Measurements from ENCODE around the gene ANXA9. TPM values are rescaled to one million over a fixed set of nuclear protein-coding genes. Genes with fewer than 3 reads are reported as not detected.

ANXA9 gene
- total RNA-seq, 1 donor from 2014 or later: 0.49 TPM

GRCh38 chr1:151003180-151003579 lies 21.1 kb downstream of the ANXA9 start:
- TF ChIP-seq POLR2A (IDR thresholded peaks at IDR 0.05) (no peak), CTCF (IDR thresholded peaks at IDR 0.05) (no peak), POLR2AphosphoS5 (IDR thresholded peaks at IDR 0.05; ENCODE audit: insufficient read depth in 1 of 2, low read depth in 1 of 2) (no peak)
- Histone ChIP-seq H3K27me3 (no peaks in the 10 kb centered on the region), H3K27ac (peak overlapping the region; percentile 33), H3K9me3 (no peaks in the 10 kb centered on the region), H3K4me1 (peaks cover 55% of the 10 kb centered on the region), H3K4me3 (peak overlapping the region; percentile 16 to 18), H3K36me3 (peaks cover 0 to 28% of the 10 kb centered on the region in 2 donors)
- intact Hi-C loops (cut with DNase I): no loop called here
- no peak for DNase-seq (ENCODE audit: extremely low spot score in 2 of 2)

- peaks cover 79% of the 10 kb centered on the region for H3K4me1 ChIP-seq
- no peak for TF ChIP-seq POLR2A (IDR thresholded peaks at IDR 0.05)
- no peak for TF ChIP-seq POLR2AphosphoS5 (IDR thresholded peaks at IDR 0.05; ENCODE audit: insufficient read depth in 1 of 2, low read depth in 1 of 2)
- TF ChIP-seq CTCF (IDR thresholded peaks at IDR 0.05): no peak
- intact Hi-C loops (cut with DNase I): no loop called here
These were observed 23.7 kb downstream of the ANXA9 start for GRCh38 chr1:151005729-151006319.

GRCh38 chr1:151006327-151007052 lies 24.4 kb downstream of the ANXA9 start, which contains the start of gene MINDY1:
Gene MINDY1, minus strand, starts transcription at chr1:151006902. Its CDS starts 4,285 bp downstream, at chr1:151002617.
- intact Hi-C loops (cut with DNase I): no loop called here
- DNase-seq (ENCODE audit: extremely low spot score in 2 of 2): no peak
- peaks cover 0 to 6% of the 10 kb centered on the region in 2 donors for H3K36me3 ChIP-seq

More at GRCh38 chr1:151005729-151006319, 23.7 kb downstream of the ANXA9 start:
- Histone ChIP-seq H3K27me3 (no peaks in the 10 kb centered on the region), H3K4me3 (peak overlapping the region; percentile 62 to 70), H3K9me3 (no peaks in the 10 kb centered on the region), H3K27ac (peak overlapping the region; percentile 93), H3K36me3 (peaks cover 0 to 13% of the 10 kb centered on the region in 2 donors)
- DNase-seq (ENCODE audit: extremely low spot score in 2 of 2): no peak

GRCh38 chr1:151007853-151008243 lies 25.8 kb downstream of the ANXA9 start:
- Histone ChIP-seq H3K4me3 (peak overlapping the region; percentile 70 to 85), H3K9me3 (no peaks in the 10 kb centered on the region), H3K4me1 (peaks cover 76% of the 10 kb centered on the region), H3K27ac (peak overlapping the region; percentile 93), H3K36me3 (no peaks in the 10 kb centered on the region), H3K27me3 (no peaks in the 10 kb centered on the region)
- no peak for DNase-seq (ENCODE audit: extremely low spot score in 2 of 2)
- intact Hi-C loops (cut with DNase I): no loop called here
- TF ChIP-seq POLR2AphosphoS5 (IDR thresholded peaks at IDR 0.05; ENCODE audit: insufficient read depth in 1 of 2, low read depth in 1 of 2) (no peak), CTCF (IDR thresholded peaks at IDR 0.05) (no peak), POLR2A (IDR thresholded peaks at IDR 0.05) (no peak)

More at GRCh38 chr1:151006327-151007052, 24.4 kb downstream of the ANXA9 start, which contains the start of gene MINDY1:
- no peaks in the 10 kb centered on the region for H3K9me3 ChIP-seq
- H3K4me3 ChIP-seq: peak within 1 kb of the TSS; percentile 62 to 70
- H3K4me1 ChIP-seq: peaks cover 85% of the 10 kb centered on the region
- H3K27ac ChIP-seq: peak within 1 kb of the TSS; percentile 93
- TF ChIP-seq POLR2A (IDR thresholded peaks at IDR 0.05): peak in 1 of 2 donors; percentile 62
- TF ChIP-seq CTCF (IDR thresholded peaks at IDR 0.05): peak in 1 of 3 experiments; percentile 43
- TF ChIP-seq POLR2AphosphoS5 (IDR thresholded peaks at IDR 0.05; ENCODE audit: insufficient read depth in 1 of 2, low read depth in 1 of 2): peak in 1 of 2 donors; percentile 59
- no peaks in the 10 kb centered on the region for H3K27me3 ChIP-seq
